ENCODE results near the gene FHL1.

Gene FHL1

GRCh38 chrX:136212557-136213111 is 65.3 kb downstream of the FHL1 start:
- no peak overlapping the region for H3K4me3 ChIP-seq (ENCODE audit: low read depth, low read length)
- TF ChIP-seq CTCF (IDR thresholded peaks at IDR 0.05; ENCODE audit: low read depth, low read length): no peak

- no peak for TF ChIP-seq CTCF (IDR thresholded peaks at IDR 0.05; ENCODE audit: low read depth, low read length)
- H3K4me3 ChIP-seq (ENCODE audit: low read depth, low read length): no peak overlapping the region
Observed at GRCh38 chrX:136214551-136214950, 67.2 kb downstream of the FHL1 start.

- no peak for TF ChIP-seq CTCF (IDR thresholded peaks at IDR 0.05; ENCODE audit: low read depth, low read length)
- H3K4me3 ChIP-seq (ENCODE audit: low read depth, low read length): no peak overlapping the region
Observed at GRCh38 chrX:136215559-136215958, 68.2 kb downstream of the FHL1 start.

GRCh38 chrX:136219893-136220292 is 72.6 kb downstream of the FHL1 start:
- no peak overlapping the region for H3K4me3 ChIP-seq (ENCODE audit: low read depth, low read length)
- TF ChIP-seq CTCF (IDR thresholded peaks at IDR 0.05; ENCODE audit: low read depth, low read length): no peak

GRCh38 chrX:136220540-136220939 is 73.2 kb downstream of the FHL1 start:
- no peak for TF ChIP-seq CTCF (IDR thresholded peaks at IDR 0.05; ENCODE audit: low read depth, low read length)
- H3K4me3 ChIP-seq (ENCODE audit: low read depth, low read length): no peak overlapping the region

- no peak overlapping the region for H3K4me3 ChIP-seq (ENCODE audit: low read depth, low read length)
Observed at GRCh38 chrX:136220951-136221350, 73.6 kb downstream of the FHL1 start.

More at GRCh38 chrX:136220951-136221350, 73.6 kb downstream of the FHL1 start:
- no peak for TF ChIP-seq CTCF (IDR thresholded peaks at IDR 0.05; ENCODE audit: low read depth, low read length)
